ENCODE measurements around the gene SLC44A2. TPM values are rescaled to one million over a fixed set of nuclear protein-coding genes. Genes with fewer than 3 reads are reported as not detected.
A peak's percentile ranks its signal among the peaks of the same experiment; 100 is the strongest.

SLC44A2 gene
- total RNA-seq, 1 donor from 2014 or later: 83.0 TPM

DNA sequence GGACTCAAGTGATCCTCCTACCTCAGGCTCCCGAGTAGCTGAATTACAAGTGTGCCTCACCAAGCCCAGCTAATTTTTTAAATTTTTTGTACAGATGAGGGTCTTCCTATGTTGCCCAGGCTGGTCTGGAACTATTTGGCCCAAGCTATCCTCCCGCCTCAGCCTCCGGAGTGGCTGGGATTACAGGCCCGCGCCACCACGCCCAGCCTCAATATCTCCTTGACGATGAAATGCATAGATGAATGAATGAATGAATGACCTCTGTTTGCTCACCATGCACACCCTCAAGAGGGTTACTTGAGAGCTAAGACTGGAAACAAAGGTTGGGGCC is 23.4 kb upstream of the SLC44A2 start:
- peaks cover 11% of the 10 kb centered on the region for H3K36me3 Mint-ChIP-seq (ENCODE audit: low read depth)
- no peaks in the 10 kb centered on the region for H3K9me3 Mint-ChIP-seq
- peaks cover 18% of the 10 kb centered on the region for H3K4me1 Mint-ChIP-seq (ENCODE audit: low read depth)
- DNase-seq (ENCODE audit: low spot score): no peak
- H3K27ac Mint-ChIP-seq: no peak overlapping the region
- H3K27me3 Mint-ChIP-seq (ENCODE audit: low read depth): peaks cover 1% of the 10 kb centered on the region
- peak overlapping the region; percentile 70 for H3K4me3 Mint-ChIP-seq (ENCODE audit: low read depth)
- intact Hi-C loops (cut with micrococcal nuclease): loop anchor here (2.0 to 5.0 kb wide), 3 partner anchors 21 to 50 kb away; partner anchors contain the start of genes CDKN2D and ILF3

DNA sequence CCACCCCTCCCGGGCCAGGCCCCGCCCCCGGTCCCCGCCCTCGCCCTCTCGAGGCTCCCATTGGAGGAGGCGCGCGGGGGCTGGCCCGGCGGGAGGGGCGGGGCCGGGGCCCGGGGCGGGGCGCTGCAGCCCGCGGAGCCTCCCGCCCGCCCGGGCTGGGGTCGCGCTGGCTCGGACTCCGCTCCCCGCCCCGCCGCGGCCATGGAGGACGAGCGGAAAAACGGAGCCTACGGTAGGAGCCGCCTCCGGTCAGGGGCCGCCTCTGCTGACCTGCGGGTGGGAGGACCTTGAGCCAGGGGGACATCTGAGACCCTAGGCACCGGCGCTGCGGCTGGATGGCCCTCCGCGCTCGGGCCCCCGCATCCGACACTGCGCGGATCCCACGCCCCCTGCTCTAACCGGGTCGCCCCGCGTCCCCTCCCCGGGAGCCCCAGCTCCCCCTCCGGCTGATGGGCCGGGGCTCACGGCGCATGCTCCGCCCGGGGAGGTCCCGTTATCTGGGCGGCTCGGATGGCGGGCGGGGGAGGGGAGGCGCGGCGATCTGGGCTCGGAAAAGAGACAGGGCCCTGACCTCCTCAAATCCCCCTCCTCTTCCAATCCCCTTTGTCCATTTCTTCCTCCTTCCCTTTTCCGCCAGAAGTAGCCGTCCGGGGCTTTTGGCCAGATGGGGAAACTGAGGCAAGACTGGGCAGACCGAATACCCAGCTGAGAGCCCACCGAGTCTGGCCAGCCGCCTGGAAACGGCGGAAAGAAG is 22.8 kb upstream of the SLC44A2 start:
- Mint-ChIP-seq H3K4me3 (ENCODE audit: low read depth) (peak overlapping the region; percentile 97), H3K9me3 (no peaks in the 10 kb centered on the region), H3K4me1 (ENCODE audit: low read depth) (peaks cover 16% of the 10 kb centered on the region), H3K27ac (peak overlapping the region; percentile 100), H3K27me3 (ENCODE audit: low read depth) (peaks cover 1% of the 10 kb centered on the region), H3K36me3 (ENCODE audit: low read depth) (peaks cover 11% of the 10 kb centered on the region)
- peak; percentile 78 for DNase-seq (ENCODE audit: low spot score)
- intact Hi-C loops (cut with micrococcal nuclease): loop anchor here (2.0 to 5.0 kb wide), 3 partner anchors 22 to 50 kb away; partner anchors contain the start of genes CDKN2D and ILF3

DNA sequence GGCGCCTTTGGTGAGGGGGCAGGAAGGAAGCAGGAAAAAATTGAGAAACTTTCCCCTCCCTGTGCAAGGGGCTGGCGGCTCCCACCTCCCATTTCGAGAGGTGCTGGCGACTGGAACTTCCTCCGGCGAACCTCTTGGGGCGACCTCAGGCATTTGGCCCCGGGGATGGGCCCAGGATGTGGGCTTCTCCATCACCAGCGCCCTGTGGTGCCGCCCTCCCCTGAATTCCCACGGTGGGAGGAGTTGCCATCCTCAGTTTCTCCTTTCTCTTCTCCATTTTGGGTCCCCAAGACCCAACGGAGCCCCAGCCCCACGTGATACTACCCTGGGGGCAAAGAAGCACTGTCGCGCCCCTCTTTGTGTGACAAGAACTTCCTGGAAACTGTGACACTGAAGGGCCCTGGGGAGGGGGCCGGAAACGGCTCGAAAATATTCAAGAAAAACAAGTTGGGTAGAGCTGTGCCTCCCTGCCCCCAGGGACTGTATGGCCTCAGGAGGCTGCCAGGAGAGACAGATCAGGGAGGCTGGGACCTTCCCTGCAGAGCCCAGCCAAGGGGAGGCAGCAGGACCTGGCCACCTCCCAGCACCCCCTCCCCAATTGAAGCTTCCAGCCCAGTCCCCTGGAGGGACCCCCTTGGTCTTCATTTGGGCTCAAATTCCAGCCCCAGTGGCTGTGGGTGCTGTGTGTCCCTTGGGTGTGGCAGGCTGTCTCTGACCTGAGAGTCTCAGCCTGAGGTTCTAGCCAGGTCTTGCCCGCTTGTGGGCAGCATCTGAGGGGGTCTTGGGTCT is 22.1 kb upstream of the SLC44A2 start:
- Mint-ChIP-seq H3K36me3 (ENCODE audit: low read depth) (peaks cover 11% of the 10 kb centered on the region), H3K27ac (peak overlapping the region; percentile 100), H3K4me3 (ENCODE audit: low read depth) (peak overlapping the region; percentile 97), H3K27me3 (ENCODE audit: low read depth) (peaks cover 1% of the 10 kb centered on the region), H3K4me1 (ENCODE audit: low read depth) (peaks cover 16% of the 10 kb centered on the region), H3K9me3 (no peaks in the 10 kb centered on the region)
- intact Hi-C loops (cut with micrococcal nuclease): loop anchor here (2.0 to 5.0 kb wide), 3 partner anchors 22 to 49 kb away; partner anchors contain the start of genes CDKN2D and ILF3
- DNase-seq (ENCODE audit: low spot score): peak; percentile 81

DNA sequence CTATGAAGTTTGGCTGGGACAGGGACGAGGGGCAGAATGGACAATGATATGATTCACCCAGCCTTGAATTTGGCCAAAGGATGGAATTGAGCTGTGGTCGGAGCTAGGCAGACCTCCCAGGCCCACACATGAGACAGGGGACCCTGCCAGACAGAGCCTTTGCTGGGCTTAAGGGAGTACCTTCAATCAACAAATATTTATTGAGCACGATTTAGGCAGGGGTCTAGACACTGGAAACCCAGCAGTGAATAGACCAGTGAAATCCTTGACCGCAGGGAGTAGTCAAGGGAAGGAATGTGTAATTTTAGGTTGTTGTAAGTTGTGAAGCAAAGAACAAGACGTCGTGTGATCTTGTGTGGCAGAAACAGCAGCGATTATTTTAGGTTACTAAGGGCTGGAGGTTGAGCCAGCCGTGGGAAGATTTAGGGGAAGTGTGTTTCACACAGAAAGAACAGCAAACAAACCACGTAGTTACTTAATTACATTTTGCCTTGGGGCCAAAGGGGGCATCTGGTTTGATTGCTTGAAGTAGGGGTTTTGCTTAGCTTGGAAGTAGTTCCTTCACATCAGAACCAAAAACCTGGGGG is 21.4 kb upstream of the SLC44A2 start:
- Mint-ChIP-seq H3K27me3 (ENCODE audit: low read depth) (peaks cover 1% of the 10 kb centered on the region), H3K4me3 (ENCODE audit: low read depth) (peak overlapping the region; percentile 97), H3K9me3 (no peaks in the 10 kb centered on the region), H3K4me1 (ENCODE audit: low read depth) (peaks cover 16% of the 10 kb centered on the region), H3K36me3 (ENCODE audit: low read depth) (peaks cover 11% of the 10 kb centered on the region), H3K27ac (peak overlapping the region; percentile 100)
- DNase-seq (ENCODE audit: low spot score): peak; percentile 19
- intact Hi-C loops (cut with micrococcal nuclease): loop anchor here (1.0 to 5.0 kb wide), 4 partner anchors 9 to 48 kb away; partner anchors contain the start of genes CDKN2D and ILF3

DNA sequence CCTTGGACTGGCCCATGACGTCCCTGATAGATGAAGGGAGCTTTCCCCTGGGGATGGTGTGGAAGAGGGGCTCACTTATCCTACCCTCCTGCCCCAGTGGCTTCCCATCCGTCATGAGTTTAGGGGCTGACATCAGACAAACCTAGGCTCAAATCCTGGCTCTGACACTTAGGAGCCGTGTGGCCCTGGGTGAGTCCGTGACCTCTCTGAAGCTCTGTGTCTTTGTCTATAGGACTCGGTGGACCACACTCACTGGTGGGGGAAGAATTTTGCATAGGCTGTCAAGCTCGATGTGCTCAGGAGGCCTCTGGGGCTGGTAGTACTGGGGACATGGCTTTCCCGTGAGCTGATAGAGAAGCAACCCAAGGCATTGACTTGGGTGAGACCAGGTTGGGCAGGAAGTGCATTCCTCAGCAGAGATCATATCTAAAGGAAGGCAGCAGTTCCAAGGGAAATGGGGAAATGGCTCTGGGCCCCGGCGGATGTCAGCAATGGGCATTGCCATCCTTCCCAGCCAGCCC is 20.8 kb upstream of the SLC44A2 start:
- peaks cover 16% of the 10 kb centered on the region for H3K4me1 Mint-ChIP-seq (ENCODE audit: low read depth)
- peaks cover 11% of the 10 kb centered on the region for H3K36me3 Mint-ChIP-seq (ENCODE audit: low read depth)
- DNase-seq (ENCODE audit: low spot score): no peak
- H3K4me3 Mint-ChIP-seq (ENCODE audit: low read depth): peak overlapping the region; percentile 97
- H3K27me3 Mint-ChIP-seq (ENCODE audit: low read depth): peaks cover under 1% of the 10 kb centered on the region
- intact Hi-C loops (cut with micrococcal nuclease): loop anchor here (1.0 to 5.0 kb wide), 2 partner anchors 9 to 48 kb away; partner anchors contain the start of gene ILF3
- H3K9me3 Mint-ChIP-seq: no peaks in the 10 kb centered on the region
- H3K27ac Mint-ChIP-seq: peak overlapping the region; percentile 100

DNA sequence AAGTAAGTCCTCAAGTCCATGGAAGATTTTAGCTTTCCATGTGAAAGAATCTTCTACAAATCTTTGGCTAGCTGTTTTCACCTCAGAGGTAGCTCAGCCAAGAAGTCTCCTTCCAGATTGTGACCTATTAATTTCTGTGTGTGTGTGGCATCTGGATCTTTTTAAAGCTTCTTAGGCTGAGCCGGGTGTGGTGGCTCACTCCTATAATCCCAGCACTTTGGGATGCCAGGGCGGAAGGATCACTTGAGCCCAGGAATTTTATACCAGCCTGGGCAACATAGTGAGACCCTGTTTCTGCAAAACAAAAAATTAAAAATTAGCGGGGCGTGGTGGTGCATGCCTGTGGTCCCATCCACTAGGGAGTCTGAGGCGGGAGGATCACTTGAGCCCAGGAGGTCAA is 13.4 kb upstream of the SLC44A2 start:
- Mint-ChIP-seq H3K27ac (no peak overlapping the region), H3K9me3 (no peaks in the 10 kb centered on the region), H3K4me1 (ENCODE audit: low read depth) (no peaks in the 10 kb centered on the region), H3K27me3 (ENCODE audit: low read depth) (no peaks in the 10 kb centered on the region), H3K36me3 (ENCODE audit: low read depth) (peaks cover 14% of the 10 kb centered on the region), H3K4me3 (ENCODE audit: low read depth) (no peak overlapping the region)
- intact Hi-C loops (cut with micrococcal nuclease): no loop called here
- DNase-seq (ENCODE audit: low spot score): no peak

DNA sequence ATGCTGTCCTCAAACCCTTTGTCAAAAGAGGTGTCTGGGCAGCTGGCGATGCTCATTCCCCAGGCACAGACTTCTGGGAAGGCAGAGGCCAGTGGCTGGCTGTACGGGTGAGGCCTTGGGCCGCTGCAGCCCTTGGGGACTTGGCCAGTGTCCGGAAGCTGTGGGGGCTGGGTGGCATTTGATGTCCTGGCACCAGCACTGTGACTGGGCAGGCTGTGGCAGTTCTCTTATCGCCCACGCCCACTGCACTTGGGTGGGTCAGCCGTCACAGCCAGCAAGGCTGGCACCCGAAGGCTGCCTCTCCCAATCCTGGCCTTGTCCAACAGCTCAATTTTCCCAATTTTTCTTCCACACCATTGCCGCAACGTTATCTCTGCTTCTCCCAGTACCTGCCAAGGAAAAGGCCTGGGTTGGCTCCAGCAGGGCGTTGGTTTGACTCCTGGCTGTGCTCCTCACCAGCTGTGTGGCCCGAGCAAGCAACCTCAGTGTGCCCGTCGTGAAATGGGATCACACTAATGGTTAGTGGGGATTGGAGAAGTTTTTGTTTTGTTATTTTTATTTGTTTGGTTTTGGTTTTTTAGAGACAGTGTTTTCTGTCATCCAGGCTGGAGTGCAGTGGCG is 12.7 kb upstream of the SLC44A2 start:
- intact Hi-C loops (cut with micrococcal nuclease): no loop called here
- Mint-ChIP-seq H3K4me1 (ENCODE audit: low read depth) (no peaks in the 10 kb centered on the region), H3K4me3 (ENCODE audit: low read depth) (no peak overlapping the region), H3K36me3 (ENCODE audit: low read depth) (peaks cover 15% of the 10 kb centered on the region), H3K9me3 (no peaks in the 10 kb centered on the region), H3K27ac (no peak overlapping the region), H3K27me3 (ENCODE audit: low read depth) (no peaks in the 10 kb centered on the region)
- DNase-seq (ENCODE audit: low spot score): no peak

DNA sequence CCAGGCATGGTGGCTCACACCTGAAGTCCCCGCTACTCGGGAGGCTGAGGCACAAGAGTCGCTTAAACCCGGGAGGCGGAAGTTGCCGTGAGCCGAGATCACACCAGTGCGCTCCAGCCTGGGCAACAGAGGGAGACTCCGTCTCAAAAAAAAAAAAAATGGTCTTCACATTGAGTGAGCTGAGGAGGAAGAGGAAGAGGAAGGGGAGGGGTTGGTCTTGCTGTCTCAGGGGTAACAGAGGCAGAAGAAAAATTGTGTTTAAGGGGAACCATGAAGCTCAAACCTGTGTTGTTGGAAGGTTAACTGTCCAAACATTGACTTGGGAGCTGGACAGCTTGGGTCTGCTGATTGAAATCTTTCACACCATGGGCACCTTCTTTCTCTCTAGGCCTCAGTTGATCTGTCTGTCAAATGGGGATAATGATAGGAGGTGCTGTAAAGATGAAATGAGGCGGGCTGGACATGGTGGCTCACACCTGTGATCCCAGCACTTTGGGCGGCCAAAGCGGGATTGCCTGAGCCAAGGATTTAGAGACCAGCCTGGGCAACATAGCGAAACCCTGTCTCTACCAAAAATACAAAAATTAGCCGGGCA is 9.8 kb upstream of the SLC44A2 start:
- Mint-ChIP-seq H3K36me3 (ENCODE audit: low read depth) (peaks cover 18% of the 10 kb centered on the region), H3K4me1 (ENCODE audit: low read depth) (peaks cover 1% of the 10 kb centered on the region), H3K4me3 (ENCODE audit: low read depth) (no peak overlapping the region), H3K27me3 (ENCODE audit: low read depth) (no peaks in the 10 kb centered on the region), H3K27ac (no peak overlapping the region), H3K9me3 (no peaks in the 10 kb centered on the region)
- intact Hi-C loops (cut with micrococcal nuclease): no loop called here
- no peak for DNase-seq (ENCODE audit: low spot score)

DNA sequence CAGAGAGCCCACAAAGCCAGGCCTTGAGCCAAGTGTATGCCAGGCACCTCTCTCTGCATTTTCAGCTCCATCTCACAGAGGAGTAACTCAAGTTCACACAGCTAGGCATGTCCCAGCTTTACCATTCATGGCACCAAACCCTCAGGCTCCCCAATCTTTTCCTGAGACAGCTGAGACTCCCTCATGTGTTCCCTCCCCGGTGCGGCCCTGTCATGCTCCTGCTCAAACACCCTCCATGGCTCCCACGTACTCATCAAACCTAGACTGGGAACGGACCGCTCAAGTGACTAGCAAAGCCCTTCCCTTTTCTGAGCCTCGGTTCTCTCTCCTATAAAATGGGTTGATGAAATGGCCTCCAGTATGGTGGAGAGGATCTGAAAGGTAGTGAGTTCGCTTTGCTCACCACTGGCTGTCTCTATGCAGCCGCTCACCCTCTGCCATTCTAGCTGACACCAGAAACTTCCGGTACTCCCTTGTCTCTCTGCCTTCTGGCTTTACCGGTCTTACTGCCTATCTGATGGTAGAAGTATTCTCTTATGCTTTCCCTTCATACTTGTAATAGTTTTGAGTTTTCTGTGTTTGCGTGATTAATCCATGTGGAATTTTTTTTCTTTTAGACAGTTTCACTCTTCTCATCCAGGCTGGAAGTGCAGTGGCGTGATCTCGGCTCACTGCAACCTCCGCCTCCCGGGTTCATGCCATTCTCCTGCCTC is 7.8 kb upstream of the SLC44A2 start:
- H3K36me3 Mint-ChIP-seq (ENCODE audit: low read depth): peaks cover 24% of the 10 kb centered on the region
- H3K4me3 Mint-ChIP-seq (ENCODE audit: low read depth): no peak overlapping the region
- peaks cover 10% of the 10 kb centered on the region for H3K4me1 Mint-ChIP-seq (ENCODE audit: low read depth)
- intact Hi-C loops (cut with micrococcal nuclease): no loop called here
- H3K27ac Mint-ChIP-seq: peak overlapping the region; percentile 6
- no peak for DNase-seq (ENCODE audit: low spot score)
- no peaks in the 10 kb centered on the region for H3K27me3 Mint-ChIP-seq (ENCODE audit: low read depth)
- H3K9me3 Mint-ChIP-seq: no peaks in the 10 kb centered on the region

DNA sequence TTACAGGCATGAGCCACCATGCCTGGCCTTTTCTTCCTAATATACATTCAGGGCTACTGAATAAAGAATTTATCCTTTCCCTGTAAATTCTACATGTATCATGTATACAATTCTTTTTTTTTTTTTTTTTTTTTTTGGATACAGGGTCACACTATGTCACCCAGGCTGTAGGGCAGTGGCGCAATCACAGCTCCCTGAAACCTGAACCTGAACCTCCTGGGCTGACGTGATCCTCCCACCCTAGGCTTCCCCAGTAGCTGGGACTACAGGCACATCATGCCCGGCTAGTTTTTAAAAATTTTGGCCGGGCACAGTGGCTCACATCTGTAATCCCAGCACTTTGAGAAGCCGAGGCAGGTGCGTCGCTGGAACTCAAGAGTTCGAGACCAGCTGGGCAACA is 6.5 kb upstream of the SLC44A2 start:
- no peak overlapping the region for H3K27ac Mint-ChIP-seq
- H3K4me1 Mint-ChIP-seq (ENCODE audit: low read depth): peaks cover 10% of the 10 kb centered on the region
- H3K36me3 Mint-ChIP-seq (ENCODE audit: low read depth): peaks cover 16% of the 10 kb centered on the region
- intact Hi-C loops (cut with micrococcal nuclease): no loop called here
- H3K4me3 Mint-ChIP-seq (ENCODE audit: low read depth): no peak overlapping the region
- H3K9me3 Mint-ChIP-seq: no peaks in the 10 kb centered on the region
- no peaks in the 10 kb centered on the region for H3K27me3 Mint-ChIP-seq (ENCODE audit: low read depth)
- DNase-seq (ENCODE audit: low spot score): no peak

DNA sequence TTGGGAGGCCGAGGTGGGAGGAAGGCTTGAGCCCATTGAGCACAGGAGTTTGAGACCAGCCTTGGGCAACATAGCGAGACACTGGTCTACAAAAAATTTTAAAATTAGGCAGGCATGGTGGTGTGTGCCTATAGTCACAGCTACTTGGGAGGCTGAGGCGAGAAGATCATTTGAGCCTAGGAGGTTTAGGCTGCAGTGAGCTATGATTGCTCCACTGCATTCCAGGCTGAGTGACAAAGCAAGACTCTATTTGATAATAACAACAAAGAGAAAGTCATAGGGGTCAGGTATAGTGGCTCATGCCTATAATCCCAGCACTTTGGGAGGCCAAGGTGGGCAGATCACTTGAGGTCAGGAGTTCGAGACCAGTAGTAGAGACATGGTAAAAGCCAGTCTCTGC is 4.6 kb upstream of the SLC44A2 start:
- peaks cover 11% of the 10 kb centered on the region for H3K36me3 Mint-ChIP-seq (ENCODE audit: low read depth)

More for the DNA sequence above, 4.6 kb upstream of the SLC44A2 start:
- intact Hi-C loops (cut with micrococcal nuclease): no loop called here
- peaks cover 20% of the 10 kb centered on the region for H3K4me1 Mint-ChIP-seq (ENCODE audit: low read depth)
- DNase-seq (ENCODE audit: low spot score): no peak
- no peaks in the 10 kb centered on the region for H3K27me3 Mint-ChIP-seq (ENCODE audit: low read depth)
- H3K4me3 Mint-ChIP-seq (ENCODE audit: low read depth): no peak overlapping the region
- no peaks in the 10 kb centered on the region for H3K9me3 Mint-ChIP-seq
- no peak overlapping the region for H3K27ac Mint-ChIP-seq
